GM12878 (cell line): ENCODE measurements around the gene TGFB1. TPM values are rescaled to one million over a fixed set of nuclear protein-coding genes. Genes with fewer than 3 reads are reported as not detected.

ENCODE experiments used
- ATAC-seq: fragments of 200-7000 bp; cut with Tn5 transposase; 3 replicates; pipeline ENCODE4 v1.9.1; 2020; ENCODE audit warnings: mild to moderate bottlenecking, moderate library complexity
- BruUV-seq: library from RNA; stranded (reverse); fragments of 400-500 nt; replicated peaks from 2 replicates; lab custom pipeline; 2021; lab: Mats Ljungman, UMichigan
- CTCF ChIA-PET: fragments of 300-600 bp; sonication (Branson Sonifier 250); formaldehyde crosslinking; extraction: SDS; loops from one replicate; lab custom pipeline; 2021; ENCODE audit warnings: inconsistent platforms; lab: Yijun Ruan, JAX
- POLR2A ChIA-PET: fragments of 350-600 bp; formaldehyde crosslinking; extraction: SDS; loops from one replicate; lab custom pipeline; 2021; ENCODE audit warnings: inconsistent platforms; lab: Charles Lee
- RAD21 ChIA-PET: fragments of 300-600 bp; sonication (Branson Sonifier 250); formaldehyde crosslinking; loops from one replicate; lab custom pipeline; 2023; ENCODE audit warnings: antibody characterized with exemption; ENCODE audit not compliant: unreplicated experiment; lab: Charles Lee
- SMC1A ChIA-PET: fragments of 300-600 bp; sonication (Branson Sonifier 250); formaldehyde crosslinking; loops from one replicate; lab custom pipeline; 2023; ENCODE audit not compliant: unreplicated experiment, uncharacterized antibody; lab: Charles Lee
- DNase-seq: peaks from one replicate; pipeline ENCODE4 v3.0.0-alpha.2; 2011; ENCODE audit warnings: low read depth, low spot score
- FAIRE-seq: peaks from 3 replicates; lab custom pipeline; 2011; peaks lifted over from hg19 to GRCh38; lab: Jason Lieb, UNC
- H2AFZ ChIP-seq: 2 replicates; pipeline ENCODE4 v1.6.0; 2011; ENCODE audit warnings: low read depth, low read length, control low read depth; ENCODE audit not compliant: control insufficient read depth
- H3K27ac ChIP-seq: 2 replicates; pipeline ENCODE4 v1.5.1; 2011; ENCODE audit warnings: control low read depth; ENCODE audit not compliant: control insufficient read depth, insufficient read depth
- H3K27me3 ChIP-seq, 2 experiments: replicated peaks in 1 of 2; 2 replicates each; pipeline versions ENCODE4 v1.6.0 to v1.6.1; 2011; ENCODE audit warnings: low read length in 1 of 2; ENCODE audit not compliant: control insufficient read depth in 2 of 2, insufficient read depth in 2 of 2
- H3K36me3 ChIP-seq, 2 experiments: 2 replicates each; pipeline ENCODE4 v1.5.1; 2011; ENCODE audit warnings: low read length in 1 of 2; ENCODE audit not compliant: control insufficient read depth in 2 of 2, insufficient read depth in 2 of 2
- H3K4me1 ChIP-seq: 2 replicates; pipeline ENCODE4 v1.6.1; 2011; ENCODE audit warnings: mild to moderate bottlenecking, low read length, moderate library complexity, mixed read lengths; ENCODE audit not compliant: control insufficient read depth, insufficient read depth
- H3K4me2 ChIP-seq: 2 replicates; pipeline ENCODE4 v1.6.0; 2011; ENCODE audit warnings: control low read depth; ENCODE audit not compliant: control insufficient read depth, insufficient read depth
- H3K4me3 ChIP-seq: fragments of 200-600 bp; sonication (generic); 2 replicates; pipeline ENCODE4 v1.5.1; 2016
- H3K79me2 ChIP-seq: 2 replicates; pipeline ENCODE4 v1.6.0; 2011; ENCODE audit warnings: low read length; ENCODE audit not compliant: control insufficient read depth, insufficient read depth
- H3K9ac ChIP-seq: 2 replicates; pipeline ENCODE4 v1.8.0; 2011; ENCODE audit warnings: low read length, control low read depth, mixed read lengths; ENCODE audit not compliant: control insufficient read depth, insufficient read depth
- H3K9me3 ChIP-seq: replicated peaks from 3 replicates; pipeline ENCODE4 v1.5.1; 2011; ENCODE audit warnings: mild to moderate bottlenecking, low read length; ENCODE audit not compliant: control insufficient read depth, insufficient read depth
- H4K20me1 ChIP-seq: 2 replicates; pipeline ENCODE4 v1.6.0; 2011; ENCODE audit not compliant: control insufficient read depth, insufficient read depth
- BACH1 ChIP-seq: fragments of 450-650 bp; IDR thresholded peaks from 2 replicates; pipeline ENCODE4 v1.6.1; 2017; ENCODE audit warnings: mild to moderate bottlenecking, borderline replicate concordance
- BMI1 ChIP-seq: fragments of 450-650 bp; IDR thresholded peaks from 2 replicates; pipeline ENCODE4 v1.6.1; 2016; ENCODE audit warnings: mild to moderate bottlenecking, moderate library complexity, borderline replicate concordance
- CEBPB ChIP-seq, 2 experiments: fragments of 150-350 bp in 1 of 2; IDR thresholded peaks; 2 replicates each; pipeline ENCODE4 v1.6.1; 2012 to 2014; ENCODE audit warnings: low read depth in 2 of 2, low read length in 2 of 2, borderline replicate concordance in 1 of 2, inconsistent platforms in 1 of 2
- CREB1 ChIP-seq: IDR thresholded peaks from 2 replicates; pipeline ENCODE4 v1.6.1; 2012; ENCODE audit warnings: low read depth, mild to moderate bottlenecking, inconsistent platforms
- EED ChIP-seq: sonication (generic); IDR thresholded peaks from 2 replicates; pipeline ENCODE4 v1.6.1; 2016; ENCODE audit warnings: antibody characterized with exemption, low read depth
- NR2C1 ChIP-seq: fragments of 450-650 bp; IDR thresholded peaks from 2 replicates; pipeline ENCODE4 v1.6.1; 2017; ENCODE audit warnings: antibody characterized with exemption, mild to moderate bottlenecking, moderate library complexity
- RAD21 ChIP-seq: IDR thresholded peaks from 2 replicates; pipeline ENCODE4 v1.6.1; 2011; ENCODE audit warnings: mild to moderate bottlenecking, low read depth, low read length, moderate library complexity; ENCODE audit not compliant: insufficient read depth
- RBBP5 ChIP-seq: fragments of 200-600 bp; sonication (generic); conservative IDR thresholded peaks from 2 replicates; pipeline ENCODE4 v1.6.1; 2016
- RUNX3 ChIP-seq: IDR thresholded peaks from 2 replicates; pipeline ENCODE4 v1.6.1; 2012; ENCODE audit warnings: low read length, inconsistent platforms
- STAT1 ChIP-seq: fragments of 450-650 bp; conservative IDR thresholded peaks from 2 replicates; pipeline ENCODE4 v1.6.1; 2014; ENCODE audit warnings: antibody characterized with exemption, mild to moderate bottlenecking
- TARDBP ChIP-seq: IDR thresholded peaks from 2 replicates; pipeline ENCODE4 v1.6.1; 2016; ENCODE audit warnings: borderline replicate concordance
- YBX1 ChIP-seq: fragments of 450-650 bp; IDR thresholded peaks from 2 replicates; pipeline ENCODE4 v1.6.1; 2016; ENCODE audit warnings: antibody characterized with exemption
- ZBED1 ChIP-seq: IDR thresholded peaks from 2 replicates; pipeline ENCODE4 v1.6.1; 2016; ENCODE audit warnings: borderline replicate concordance
- WGBS: methylation state at CpG from one replicate; pipeline ENCODE4 v1.1.6; 2016; ENCODE audit warnings: low lambda C conversion rate; ENCODE audit not compliant: insufficient replicate concordance, insufficient coverage; ENCODE audit errors: missing lambda C conversion rate; 5-methylcytosine and 5-hydroxymethylcytosine counted together
- in situ Hi-C: fragments of 300-500 bp; cut with MboI; formaldehyde crosslinking; loops from 9 replicates; pipeline ENCODE4 v1.14.3; 2018; ENCODE audit warnings: mixed read lengths
- intact Hi-C: fragments of 100-400 bp; cut with micrococcal nuclease; formaldehyde crosslinking; loops from one replicate; pipeline ENCODE4 v1.14.2; 2022; ENCODE audit not compliant: unreplicated experiment
- polyA plus RNA-seq, 11 experiments: library from polyadenylated mRNA; depleted of rRNA in 4 of 11; unstranded in 6 of 11; stranded (reverse) in 5 of 11; fragments of >200 nt; fragmentation: Nextera tagmentation in 4 of 11; fragmentation: Illumina TruSeq in 1 of 11; extraction: Ambion mirVana in 4 of 11; extraction: Trizol in 1 of 11; gene quantifications; 1 replicate in 1 of 11; 2 replicates in 10 of 11; pipeline versions ENCODE4 v1.2.1 to v1.2.3, GENCODE V29; 2011 to 2016; ENCODE audit warnings: inconsistent platforms in 2 of 11, missing spikeins in 2 of 11, low read depth in 1 of 11
- total RNA-seq, 4 experiments: library from RNA; depleted of rRNA in 3 of 4; stranded (reverse); fragments of >200 nt in 3 of 4; fragmentation: Illumina TruSeq in 1 of 4; extraction: Trizol in 1 of 4; gene quantifications; 2 replicates each; pipeline versions ENCODE4 v1.2.1 to v1.2.3, GENCODE V29; 2013 to 2021
- TF ChIP-seq, protein P1 (sequence below): fragments of 450-650 bp; IDR thresholded peaks from 2 replicates; pipeline ENCODE4 v1.6.1; 2017; ENCODE audit warnings: mild to moderate bottlenecking, moderate library complexity

The TGFB1 gene
- total and polyA plus RNA-seq, 10 of the 15 experiments (the other 5 are each of a cell fraction or from before 2014, with no cell fraction given): 0.23 to 120 (median 10.9) TPM

DNA sequence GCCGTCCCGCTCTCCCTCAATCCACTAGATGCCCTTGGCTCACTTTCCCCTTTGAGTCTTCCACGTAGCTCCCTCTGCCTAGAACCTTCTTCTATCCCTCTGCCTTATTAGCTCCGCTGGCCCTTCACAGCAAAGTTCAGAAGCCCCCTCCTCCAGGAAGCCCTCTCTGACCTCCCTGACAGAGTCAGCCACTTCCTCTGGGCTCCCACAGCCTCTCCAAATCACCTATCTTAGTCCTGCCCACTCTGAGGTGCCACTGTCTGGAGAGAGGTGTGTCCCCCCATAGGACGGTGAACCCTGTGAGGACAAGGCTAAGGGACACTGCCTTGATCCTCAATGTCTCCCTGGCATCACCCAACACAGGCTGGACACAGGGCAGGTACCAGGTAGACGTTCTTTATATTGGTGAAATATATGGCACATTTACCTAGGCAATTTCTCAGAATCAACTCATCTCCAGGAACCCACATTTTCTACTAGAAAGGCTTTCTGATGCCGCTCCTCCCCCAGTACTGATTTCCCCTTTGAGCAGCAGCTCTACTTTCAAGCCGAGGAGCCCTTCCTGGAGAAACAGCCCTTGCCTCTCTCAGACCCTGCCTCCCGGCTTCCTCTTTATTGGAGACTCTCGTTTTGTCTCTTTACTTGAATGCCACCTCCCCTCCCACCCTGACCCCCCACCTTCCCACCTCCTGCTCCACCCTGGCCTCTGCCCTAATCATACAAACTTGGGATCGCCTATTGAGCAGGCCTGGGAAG, 3.4 kb upstream of the TGFB1 start:
- ATAC-seq (no peak), FAIRE-seq (no peak), DNase-seq (no peak)
- Histone ChIP-seq H3K9me3 (no peaks in the 10 kb centered on the region), H3K36me3 (no peaks in the 10 kb centered on the region; a peak in 1 of 4 replicates), H3K79me2 (peaks cover 15% of the 10 kb centered on the region), H3K27me3 (no peaks in the 10 kb centered on the region), H3K4me3 (no peak overlapping the region), H3K4me1 (peaks cover 4% of the 10 kb centered on the region), H4K20me1 (no peaks in the 10 kb centered on the region), H3K4me2 (no peak overlapping the region), H3K9ac (no peak overlapping the region), H3K27ac (no peak overlapping the region), H2AFZ (no peak overlapping the region)
- no peak for TF ChIP-seq RUNX3
- TF ChIP-seq RBBP5: no peak
- TF ChIP-seq RAD21: no peak
- TF ChIP-seq TARDBP: no peak
- no peak for TF ChIP-seq NR2C1
- no peak for TF ChIP-seq BMI1
- intact Hi-C loops: no loop called here
- ChIA-PET SMC1A (interaction anchor here (1.1 kb wide), 1 partner anchor 8 kb away, joined by 3 read pairs; no protein-coding TSS in a partner anchor), RAD21 (interaction anchor here (0.6 to 0.8 kb wide), 2 partner anchors 24 to 54 kb away, joined by 3 read pairs; no protein-coding TSS in a partner anchor), CTCF (interaction anchor here (0.6 to 6.4 kb wide), 4 partner anchors 7 to 169 kb away, joined by 3 to 91 read pairs (median 4); partner anchors contain the start of gene B9D2), POLR2A (no interaction called here)
- WGBS: 72% methylated on average over 11 of the region's 11 CpGs
- no TSS peak for BruUV-seq
- in situ Hi-C loops: no loop called here

DNA sequence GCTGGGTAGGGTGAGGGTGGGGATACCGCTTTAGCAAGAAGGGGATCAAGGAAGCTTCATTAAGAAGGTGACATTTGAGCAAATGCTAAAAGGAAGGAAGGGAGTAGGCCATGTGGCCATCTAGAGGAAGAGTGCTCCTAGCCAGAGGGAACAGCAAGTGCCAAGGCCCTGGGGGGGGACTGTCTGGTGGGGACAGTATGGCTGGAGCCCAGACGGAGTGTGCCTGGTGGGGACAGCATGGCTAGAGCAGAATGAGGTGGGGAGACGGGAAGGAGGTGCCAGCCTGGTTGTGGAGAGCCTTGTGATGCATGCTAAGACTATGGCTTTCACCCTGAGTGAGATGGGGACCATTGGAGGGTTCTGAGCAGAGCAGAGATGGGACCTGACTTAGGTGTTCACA, 2.1 kb upstream of the TGFB1 start:
- FAIRE-seq (no peak), DNase-seq (no peak), ATAC-seq (no peak)
- Histone ChIP-seq H3K27ac (no peak overlapping the region), H3K4me1 (peaks cover 4% of the 10 kb centered on the region), H3K4me3 (no peak overlapping the region), H3K9me3 (no peaks in the 10 kb centered on the region), H2AFZ (no peak overlapping the region), H4K20me1 (no peaks in the 10 kb centered on the region), H3K27me3 (no peaks in the 10 kb centered on the region), H3K9ac (no peak overlapping the region), H3K4me2 (no peak overlapping the region), H3K36me3 (no peaks in the 10 kb centered on the region; a peak in 1 of 4 replicates), H3K79me2 (peaks cover 29% of the 10 kb centered on the region)
- 100% methylated on average over 3 of the region's 3 CpGs for WGBS
- intact Hi-C loops (no loop called here), in situ Hi-C loops (no loop called here)
- no TSS peak for BruUV-seq
- SMC1A ChIA-PET: interaction anchor here (1.5 kb wide), 1 partner anchor 8 kb away, joined by 5 read pairs; the partner anchor contains the start of gene B9D2
- CTCF ChIA-PET: interaction anchor here (0.6 to 6.4 kb wide), 7 partner anchors 9 to 152 kb away, joined by 3 to 91 read pairs (median 3); partner anchors contain the start of gene B9D2
- POLR2A ChIA-PET: interaction anchor here (1.3 to 1.6 kb wide), 2 partner anchors 8 to 10 kb away, joined by 6 to 7 read pairs; partner anchors contain the start of gene B9D2
- RAD21 ChIA-PET: interaction anchor here (1.2 to 1.7 kb wide), 2 partner anchors 8 to 83 kb away, joined by 5 to 7 read pairs; partner anchors contain the start of gene B9D2
- TF ChIP-seq CEBPB (IDR thresholded peaks at IDR 0.05; ENCODE audit: borderline replicate concordance in 1 of 2, low read depth in 2 of 2, low read length in 2 of 2) (no peak), ZBED1 (no peak), BMI1 (no peak), EED (no peak), CREB1 (no peak), YBX1 (no peak), STAT1 (no peak), BACH1 (no peak)
- TF ChIP-seq, protein P1, sequence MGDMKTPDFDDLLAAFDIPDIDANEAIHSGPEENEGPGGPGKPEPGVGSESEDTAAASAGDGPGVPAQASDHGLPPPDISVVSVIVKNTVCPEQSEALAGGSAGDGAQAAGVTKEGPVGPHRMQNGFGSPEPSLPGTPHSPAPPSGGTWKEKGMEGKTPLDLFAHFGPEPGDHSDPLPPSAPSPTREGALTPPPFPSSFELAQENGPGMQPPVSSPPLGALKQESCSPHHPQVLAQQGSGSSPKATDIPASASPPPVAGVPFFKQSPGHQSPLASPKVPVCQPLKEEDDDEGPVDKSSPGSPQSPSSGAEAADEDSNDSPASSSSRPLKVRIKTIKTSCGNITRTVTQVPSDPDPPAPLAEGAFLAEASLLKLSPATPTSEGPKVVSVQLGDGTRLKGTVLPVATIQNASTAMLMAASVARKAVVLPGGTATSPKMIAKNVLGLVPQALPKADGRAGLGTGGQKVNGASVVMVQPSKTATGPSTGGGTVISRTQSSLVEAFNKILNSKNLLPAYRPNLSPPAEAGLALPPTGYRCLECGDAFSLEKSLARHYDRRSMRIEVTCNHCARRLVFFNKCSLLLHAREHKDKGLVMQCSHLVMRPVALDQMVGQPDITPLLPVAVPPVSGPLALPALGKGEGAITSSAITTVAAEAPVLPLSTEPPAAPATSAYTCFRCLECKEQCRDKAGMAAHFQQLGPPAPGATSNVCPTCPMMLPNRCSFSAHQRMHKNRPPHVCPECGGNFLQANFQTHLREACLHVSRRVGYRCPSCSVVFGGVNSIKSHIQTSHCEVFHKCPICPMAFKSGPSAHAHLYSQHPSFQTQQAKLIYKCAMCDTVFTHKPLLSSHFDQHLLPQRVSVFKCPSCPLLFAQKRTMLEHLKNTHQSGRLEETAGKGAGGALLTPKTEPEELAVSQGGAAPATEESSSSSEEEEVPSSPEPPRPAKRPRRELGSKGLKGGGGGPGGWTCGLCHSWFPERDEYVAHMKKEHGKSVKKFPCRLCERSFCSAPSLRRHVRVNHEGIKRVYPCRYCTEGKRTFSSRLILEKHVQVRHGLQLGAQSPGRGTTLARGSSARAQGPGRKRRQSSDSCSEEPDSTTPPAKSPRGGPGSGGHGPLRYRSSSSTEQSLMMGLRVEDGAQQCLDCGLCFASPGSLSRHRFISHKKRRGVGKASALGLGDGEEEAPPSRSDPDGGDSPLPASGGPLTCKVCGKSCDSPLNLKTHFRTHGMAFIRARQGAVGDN: no peak
